ENCODE data around the gene ATF6B.

ATF6B gene

DNA sequence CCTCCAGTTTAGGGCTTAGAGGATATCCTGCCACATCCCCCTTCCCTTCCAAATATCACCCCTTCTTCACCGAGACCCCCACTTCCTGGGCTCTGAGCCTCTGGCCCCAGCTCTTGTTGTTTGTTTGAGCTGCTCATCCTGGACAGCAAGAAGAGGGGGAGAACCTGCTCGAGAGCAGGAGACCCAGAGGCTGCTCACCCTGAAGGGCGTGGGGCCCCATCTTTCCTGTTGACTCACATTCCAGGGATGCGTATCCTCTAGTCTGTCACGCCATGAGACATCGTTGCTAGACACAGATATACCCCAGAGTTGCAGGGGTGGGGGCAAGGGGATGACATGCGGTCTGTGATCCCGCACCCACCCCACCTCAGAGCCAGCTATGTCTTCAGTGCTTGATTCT lies 13.2 kb downstream of the ATF6B start:
- peak; percentile 82 for DNase-seq
- Histone ChIP-seq H3K27ac (peak overlapping the region; percentile 69), H3K4me3 (ENCODE audit: low read depth, low read length) (no peak overlapping the region), H3K27me3 (replicated peaks) (no peaks in the 10 kb centered on the region), H3K36me3 (replicated peaks) (peaks cover 26% of the 10 kb centered on the region)
- TF ChIP-seq, protein P1, sequence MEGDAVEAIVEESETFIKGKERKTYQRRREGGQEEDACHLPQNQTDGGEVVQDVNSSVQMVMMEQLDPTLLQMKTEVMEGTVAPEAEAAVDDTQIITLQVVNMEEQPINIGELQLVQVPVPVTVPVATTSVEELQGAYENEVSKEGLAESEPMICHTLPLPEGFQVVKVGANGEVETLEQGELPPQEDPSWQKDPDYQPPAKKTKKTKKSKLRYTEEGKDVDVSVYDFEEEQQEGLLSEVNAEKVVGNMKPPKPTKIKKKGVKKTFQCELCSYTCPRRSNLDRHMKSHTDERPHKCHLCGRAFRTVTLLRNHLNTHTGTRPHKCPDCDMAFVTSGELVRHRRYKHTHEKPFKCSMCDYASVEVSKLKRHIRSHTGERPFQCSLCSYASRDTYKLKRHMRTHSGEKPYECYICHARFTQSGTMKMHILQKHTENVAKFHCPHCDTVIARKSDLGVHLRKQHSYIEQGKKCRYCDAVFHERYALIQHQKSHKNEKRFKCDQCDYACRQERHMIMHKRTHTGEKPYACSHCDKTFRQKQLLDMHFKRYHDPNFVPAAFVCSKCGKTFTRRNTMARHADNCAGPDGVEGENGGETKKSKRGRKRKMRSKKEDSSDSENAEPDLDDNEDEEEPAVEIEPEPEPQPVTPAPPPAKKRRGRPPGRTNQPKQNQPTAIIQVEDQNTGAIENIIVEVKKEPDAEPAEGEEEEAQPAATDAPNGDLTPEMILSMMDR (IDR thresholded peaks at IDR 0.05; ENCODE audit: low read depth, low read length, missing control alignments) = no peak
- in situ Hi-C loops (cut with HindIII; ENCODE audit: low pct_ligation_motif_present, low sequenced_read_pairs) = no loop called here

GRCh38 chr6:32113386-32114352 lies 14.4 kb downstream of the ATF6B start:
- peaks cover 24% of the 10 kb centered on the region for H3K36me3 ChIP-seq (replicated peaks)
- H3K27me3 ChIP-seq (replicated peaks) = peaks cover 5% of the 10 kb centered on the region
- H3K4me3 ChIP-seq (ENCODE audit: low read depth, low read length) = no peak overlapping the region
- peak overlapping the region; percentile 69 for H3K27ac ChIP-seq
- peak; percentile 91 for DNase-seq
- TF ChIP-seq, protein P1 (IDR thresholded peaks at IDR 0.05; ENCODE audit: low read depth, low read length, missing control alignments) = peak; percentile 63
- in situ Hi-C loops (cut with HindIII; ENCODE audit: low pct_ligation_motif_present, low sequenced_read_pairs) = no loop called here

DNA sequence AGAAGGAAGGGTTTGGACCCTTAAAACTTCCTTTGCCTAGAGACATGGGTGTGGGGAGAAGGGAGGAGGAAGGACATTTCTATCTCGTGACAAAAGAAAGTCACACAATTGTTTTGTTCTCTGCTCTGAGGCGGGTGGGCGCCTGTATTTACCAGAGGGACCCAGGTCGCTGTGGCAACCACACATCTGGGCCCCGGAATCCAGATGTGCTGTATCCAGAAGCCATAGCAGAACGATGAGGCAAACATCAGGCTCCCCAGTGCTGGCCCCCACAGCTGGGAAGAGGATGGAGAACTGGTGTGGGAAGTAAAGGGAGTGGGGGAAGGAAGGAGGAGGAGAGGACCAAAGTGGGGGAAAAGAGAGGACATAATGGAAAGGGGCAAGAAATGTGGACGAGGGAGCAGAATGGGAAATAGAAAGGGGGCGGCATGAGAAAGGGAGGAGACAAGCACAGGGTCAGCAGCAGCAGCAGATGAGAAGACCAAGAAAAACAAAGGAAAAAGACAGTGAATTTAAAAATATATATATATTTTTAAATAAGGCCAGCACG lies 15.5 kb downstream of the ATF6B start:
- Histone ChIP-seq H3K27ac (no peak overlapping the region), H3K27me3 (replicated peaks) (peaks cover 10% of the 10 kb centered on the region), H3K4me3 (ENCODE audit: low read depth, low read length) (no peak overlapping the region), H3K36me3 (replicated peaks) (peaks cover 16% of the 10 kb centered on the region)
- no peak for DNase-seq
- TF ChIP-seq, protein P1 (IDR thresholded peaks at IDR 0.05; ENCODE audit: low read depth, low read length, missing control alignments) = no peak
- in situ Hi-C loops (cut with HindIII; ENCODE audit: low pct_ligation_motif_present, low sequenced_read_pairs) = no loop called here

DNA sequence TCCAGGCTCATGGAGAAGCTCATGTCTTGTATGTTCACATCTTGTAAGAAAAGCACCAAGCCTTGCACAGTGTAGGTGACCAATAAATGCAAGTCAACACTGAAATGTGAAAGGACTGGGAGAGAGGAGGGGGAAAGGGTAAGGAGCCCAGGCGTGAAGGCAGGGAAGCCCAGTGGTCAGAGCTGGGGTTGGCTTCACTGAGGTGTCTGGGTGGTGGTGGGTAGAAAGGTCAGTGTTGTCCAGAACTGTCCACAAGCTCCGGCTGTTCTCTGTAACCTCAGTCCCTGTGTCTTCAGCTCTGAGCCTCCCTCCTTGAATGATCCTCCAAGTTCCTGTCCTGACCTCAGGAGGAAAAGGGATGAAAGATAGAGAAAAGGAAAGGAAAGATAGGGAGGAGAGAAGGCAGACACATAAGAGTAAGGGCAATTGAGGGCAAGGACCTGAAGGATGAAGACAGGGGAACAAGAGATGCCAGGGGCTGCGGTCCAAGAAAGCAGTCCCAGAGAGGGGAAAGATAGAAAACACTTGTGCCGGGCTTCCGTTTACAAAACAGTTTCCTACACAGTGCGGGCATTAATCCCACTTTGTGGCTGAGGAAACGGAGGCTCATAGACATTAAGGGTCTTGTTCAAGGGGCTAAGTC lies 16.5 kb downstream of the ATF6B start:
- in situ Hi-C loops (cut with HindIII; ENCODE audit: low pct_ligation_motif_present, low sequenced_read_pairs) = no loop called here
- H3K27ac ChIP-seq = no peak overlapping the region
- H3K4me3 ChIP-seq (ENCODE audit: low read depth, low read length) = no peak overlapping the region
- peaks cover 10% of the 10 kb centered on the region for H3K27me3 ChIP-seq (replicated peaks)
- peaks cover 9% of the 10 kb centered on the region for H3K36me3 ChIP-seq (replicated peaks)
- no peak for DNase-seq
- TF ChIP-seq, protein P1 (IDR thresholded peaks at IDR 0.05; ENCODE audit: low read depth, low read length, missing control alignments) = no peak

DNA sequence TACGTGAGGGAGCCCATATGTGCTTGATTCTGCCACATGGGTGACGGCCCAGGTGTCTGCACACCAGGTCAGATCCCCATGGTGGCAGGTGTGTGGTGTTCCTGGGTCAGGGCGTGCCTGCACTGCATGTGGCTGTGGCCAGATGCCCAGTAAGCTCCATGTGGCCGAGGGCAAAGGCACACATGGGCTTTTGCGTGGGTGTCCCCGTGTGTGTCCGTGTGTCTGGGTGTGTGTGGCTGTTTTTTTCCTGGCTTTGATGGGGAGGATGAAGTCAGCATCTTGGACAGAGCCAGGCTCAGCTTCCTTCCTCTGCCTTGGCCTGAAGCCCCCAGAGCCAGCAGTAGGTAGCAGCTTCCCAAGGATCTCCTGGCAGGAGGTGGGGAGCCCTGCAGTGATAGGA lies 17.4 kb downstream of the ATF6B start:
- H3K36me3 ChIP-seq (replicated peaks) = peaks cover 3% of the 10 kb centered on the region
- H3K27me3 ChIP-seq (replicated peaks) = peaks cover 10% of the 10 kb centered on the region
- no peak for DNase-seq
- H3K27ac ChIP-seq = no peak overlapping the region
- no peak overlapping the region for H3K4me3 ChIP-seq (ENCODE audit: low read depth, low read length)
- TF ChIP-seq, protein P1 (IDR thresholded peaks at IDR 0.05; ENCODE audit: low read depth, low read length, missing control alignments) = no peak
- in situ Hi-C loops (cut with HindIII; ENCODE audit: low pct_ligation_motif_present, low sequenced_read_pairs) = no loop called here

All from brain microvascular endothelial cell (primary cell).